ENCODE data around the gene TBL3.

The TBL3 gene

GRCh38 chr16:1987198-1987597 lies 15.3 kb downstream of the TBL3 start:
- Histone ChIP-seq H3K27me3 (peaks cover 3 to 38% of the 10 kb centered on the region in 2 donors), H3K36me3 (peaks cover 11 to 23% (median 11%) of the 10 kb centered on the region in 3 donors), H3K9me3 (no peaks in the 10 kb centered on the region), H3K4me1 (peaks cover 8 to 55% (median 40%) of the 10 kb centered on the region in 4 donors), H3K27ac (no peak overlapping the region), H3K4me3 (no peak overlapping the region)
- DNase-seq, result no peak
- TF ChIP-seq CTCF (IDR thresholded peaks at IDR 0.05), result no peak
- intact Hi-C loops (cut with DNase I; ENCODE audit: low total_unique reads), result no loop called here

DNA sequence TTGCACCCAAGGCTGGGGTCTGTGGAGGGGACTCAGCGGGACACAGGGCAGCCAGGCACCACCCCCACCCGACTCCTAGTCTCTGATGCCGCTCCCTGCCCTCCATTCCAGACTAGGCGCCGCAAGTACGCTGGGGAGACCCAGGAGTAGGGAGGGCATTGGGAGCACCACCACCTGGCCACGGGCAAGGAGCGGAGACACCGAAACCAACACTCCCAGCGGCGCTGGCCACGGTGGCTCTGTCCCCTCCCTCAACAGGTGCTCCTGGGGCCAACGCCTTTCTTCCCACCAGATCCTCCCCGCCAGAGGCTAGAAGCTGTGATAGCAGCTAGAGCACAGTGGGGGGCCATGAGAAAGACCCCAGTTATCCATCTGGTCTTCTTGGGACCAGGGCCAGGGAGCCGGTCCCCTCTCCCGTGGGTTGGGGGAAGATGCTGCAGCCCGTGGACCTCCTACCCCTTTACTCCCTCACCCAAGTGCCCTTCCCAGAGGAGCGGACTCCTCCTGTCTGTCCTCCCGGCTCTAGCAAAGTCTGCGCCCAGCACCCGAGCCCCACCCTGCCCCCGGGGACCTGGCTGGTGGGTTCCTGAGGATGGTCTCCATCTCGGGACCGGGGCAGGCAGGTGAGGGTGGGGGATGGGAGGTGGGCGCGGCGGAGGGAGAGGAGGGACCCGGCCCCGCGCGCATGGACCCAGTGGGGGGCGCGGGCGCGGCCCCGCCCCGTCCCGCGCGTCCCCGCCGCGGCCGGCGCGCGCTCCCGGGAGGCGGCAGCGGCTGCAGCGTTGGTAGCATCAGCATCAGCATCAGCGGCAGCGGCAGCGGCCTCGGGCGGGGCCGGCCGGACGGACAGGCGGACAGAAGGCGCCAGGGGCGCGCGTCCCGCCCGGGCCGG lies 17.6 kb downstream of the TBL3 start, which contains the start of gene SYNGR3:
SYNGR3 (plus strand) TSS at position 762 of the 892 bp plus-strand sequence. CDS start 133 bp downstream, outside the sequence.
- DNase-seq, result no peak

DNA sequence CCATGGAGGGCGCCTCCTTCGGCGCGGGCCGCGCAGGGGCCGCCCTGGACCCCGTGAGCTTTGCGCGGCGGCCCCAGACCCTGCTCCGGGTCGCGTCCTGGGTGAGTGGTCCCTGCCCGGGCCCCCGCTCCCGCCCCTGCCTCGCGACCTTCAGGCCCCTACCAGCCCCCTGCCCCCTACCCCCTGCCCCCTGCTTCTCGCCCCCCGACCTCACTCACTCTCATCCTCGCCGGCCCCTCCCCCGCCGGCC lies 18.2 kb downstream of the TBL3 start:
- intact Hi-C loops (cut with DNase I; ENCODE audit: low total_unique reads), result no loop called here
- peaks cover 0 to 44% (median 34%) of the 10 kb centered on the region in 4 donors for H3K4me1 ChIP-seq
- no peak for DNase-seq

More for the DNA sequence above, 17.6 kb downstream of the TBL3 start, which contains the start of gene SYNGR3:
- peaks cover 11 to 23% (median 11%) of the 10 kb centered on the region in 3 donors for H3K36me3 ChIP-seq
- peaks cover 0 to 50% (median 40%) of the 10 kb centered on the region in 4 donors for H3K4me1 ChIP-seq
- no peak within 1 kb of the TSS for H3K27ac ChIP-seq
- no peak for TF ChIP-seq CTCF (IDR thresholded peaks at IDR 0.05)
- H3K9me3 ChIP-seq, result no peaks in the 10 kb centered on the region
- no peak within 1 kb of the TSS for H3K4me3 ChIP-seq
- peaks cover 3 to 48% of the 10 kb centered on the region in 2 donors for H3K27me3 ChIP-seq
- intact Hi-C loops (cut with DNase I; ENCODE audit: low total_unique reads), result no loop called here

GRCh38 chr16:1990351-1991134 lies 18.7 kb downstream of the TBL3 start:
- TF ChIP-seq CTCF (IDR thresholded peaks at IDR 0.05), result no peak
- Histone ChIP-seq H3K27ac (no peak overlapping the region), H3K27me3 (peaks cover 3 to 48% of the 10 kb centered on the region in 2 donors), H3K36me3 (peaks cover 9 to 23% (median 11%) of the 10 kb centered on the region in 3 donors), H3K4me1 (peaks cover 0 to 39% (median 30%) of the 10 kb centered on the region in 4 donors), H3K9me3 (no peaks in the 10 kb centered on the region), H3K4me3 (no peak overlapping the region)
- DNase-seq, result no peak
- intact Hi-C loops (cut with DNase I; ENCODE audit: low total_unique reads), result no loop called here

More for the DNA sequence above, 18.2 kb downstream of the TBL3 start:
- H3K4me3 ChIP-seq, result no peak overlapping the region
- H3K27me3 ChIP-seq, result peaks cover 3 to 48% of the 10 kb centered on the region in 2 donors
- peaks cover 11 to 23% (median 11%) of the 10 kb centered on the region in 3 donors for H3K36me3 ChIP-seq
- H3K27ac ChIP-seq, result no peak overlapping the region
- H3K9me3 ChIP-seq, result no peaks in the 10 kb centered on the region
- no peak for TF ChIP-seq CTCF (IDR thresholded peaks at IDR 0.05)

- Histone ChIP-seq H3K27me3 (peaks cover 3 to 48% of the 10 kb centered on the region in 2 donors), H3K27ac (no peak overlapping the region), H3K9me3 (no peaks in the 10 kb centered on the region), H3K4me3 (no peak overlapping the region), H3K36me3 (peaks cover 5 to 17% (median 5%) of the 10 kb centered on the region in 3 donors), H3K4me1 (peaks cover 0 to 35% (median 30%) of the 10 kb centered on the region in 4 donors)
- no peak for TF ChIP-seq CTCF (IDR thresholded peaks at IDR 0.05)
- intact Hi-C loops (cut with DNase I; ENCODE audit: low total_unique reads), result no loop called here
- DNase-seq, result no peak
These were observed 19.3 kb downstream of the TBL3 start for GRCh38 chr16:1991135-1991551.

Data from tibial artery (tissue), 4 donors.